ENCODE results near the gene SCAMP3. TPM values are rescaled to one million over a fixed set of nuclear protein-coding genes. Genes with fewer than 3 reads are reported as not detected.

SCAMP3 gene
- total and polyA plus RNA-seq, 4 donors = 14.9 to 47.0 (median 31.7) TPM

DNA sequence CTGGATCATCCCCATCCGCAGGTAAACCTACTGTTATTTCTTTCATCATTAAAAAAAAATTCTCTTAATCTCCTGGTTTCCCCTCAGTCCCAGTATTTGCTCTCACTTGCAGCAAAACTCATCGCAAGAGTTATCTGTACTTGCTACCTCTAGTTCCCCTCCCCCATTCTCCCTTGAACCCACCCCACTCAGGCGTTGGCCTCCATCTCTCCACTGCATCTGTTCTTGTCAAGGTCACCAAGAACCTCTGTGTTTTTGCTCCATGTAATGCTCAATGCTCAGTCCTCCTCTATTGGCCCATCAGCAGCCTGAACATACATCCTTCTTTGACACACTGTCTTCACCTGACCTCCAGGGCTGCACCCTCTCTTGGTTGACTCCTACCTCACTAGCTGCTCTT, 34.5 kb upstream of the SCAMP3 start (continued):
- TF ChIP-seq EGR1 (IDR thresholded peaks at IDR 0.05; ENCODE audit: low read depth in 2 of 2) (no peak), ZBTB33 (IDR thresholded peaks at IDR 0.05) (no peak), JUND (IDR thresholded peaks at IDR 0.05) (no peak), YY1 (IDR thresholded peaks at IDR 0.05) (no peak), RAD21 (IDR thresholded peaks at IDR 0.05) (no peak), TAF1 (conservative IDR thresholded peaks at IDR 0.05) (no peak)
- TF ChIP-seq, protein P1, sequence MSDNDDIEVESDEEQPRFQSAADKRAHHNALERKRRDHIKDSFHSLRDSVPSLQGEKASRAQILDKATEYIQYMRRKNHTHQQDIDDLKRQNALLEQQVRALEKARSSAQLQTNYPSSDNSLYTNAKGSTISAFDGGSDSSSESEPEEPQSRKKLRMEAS (IDR thresholded peaks at IDR 0.05) = no peak

GRCh38 chr1:155295942-155296267, 33.7 kb upstream of the SCAMP3 start:
- Histone ChIP-seq H3K36me3 (ENCODE audit: control insufficient read depth in 4 of 4, insufficient read depth in 3 of 4, low read depth in 1 of 4, low read length in 3 of 4) (peaks cover 0 to 42% (median 25%) of the 10 kb centered on the region in 4 donors), H3K27ac (ENCODE audit: low read depth in 1 of 2, low read length in 2 of 2) (no peak overlapping the region), H3K27me3 (ENCODE audit: control insufficient read depth in 4 of 4, insufficient read depth in 4 of 4, low read length in 3 of 4) (no peaks in the 10 kb centered on the region), H3K4me1 (ENCODE audit: control insufficient read depth in 4 of 4, insufficient read depth in 4 of 4, low read length in 3 of 4) (peaks cover 0 to 22% (median 9%) of the 10 kb centered on the region in 4 donors), H3K9me3 (ENCODE audit: control insufficient read depth in 4 of 4, low read length in 3 of 4) (no peaks in the 10 kb centered on the region), H3K4me3 (ENCODE audit: low read depth in 1 of 3, low read length in 3 of 3) (no peak overlapping the region), H3K9ac (ENCODE audit: low read depth in 1 of 2, low read length in 2 of 2) (no peak overlapping the region)
- TF ChIP-seq, protein P2, sequence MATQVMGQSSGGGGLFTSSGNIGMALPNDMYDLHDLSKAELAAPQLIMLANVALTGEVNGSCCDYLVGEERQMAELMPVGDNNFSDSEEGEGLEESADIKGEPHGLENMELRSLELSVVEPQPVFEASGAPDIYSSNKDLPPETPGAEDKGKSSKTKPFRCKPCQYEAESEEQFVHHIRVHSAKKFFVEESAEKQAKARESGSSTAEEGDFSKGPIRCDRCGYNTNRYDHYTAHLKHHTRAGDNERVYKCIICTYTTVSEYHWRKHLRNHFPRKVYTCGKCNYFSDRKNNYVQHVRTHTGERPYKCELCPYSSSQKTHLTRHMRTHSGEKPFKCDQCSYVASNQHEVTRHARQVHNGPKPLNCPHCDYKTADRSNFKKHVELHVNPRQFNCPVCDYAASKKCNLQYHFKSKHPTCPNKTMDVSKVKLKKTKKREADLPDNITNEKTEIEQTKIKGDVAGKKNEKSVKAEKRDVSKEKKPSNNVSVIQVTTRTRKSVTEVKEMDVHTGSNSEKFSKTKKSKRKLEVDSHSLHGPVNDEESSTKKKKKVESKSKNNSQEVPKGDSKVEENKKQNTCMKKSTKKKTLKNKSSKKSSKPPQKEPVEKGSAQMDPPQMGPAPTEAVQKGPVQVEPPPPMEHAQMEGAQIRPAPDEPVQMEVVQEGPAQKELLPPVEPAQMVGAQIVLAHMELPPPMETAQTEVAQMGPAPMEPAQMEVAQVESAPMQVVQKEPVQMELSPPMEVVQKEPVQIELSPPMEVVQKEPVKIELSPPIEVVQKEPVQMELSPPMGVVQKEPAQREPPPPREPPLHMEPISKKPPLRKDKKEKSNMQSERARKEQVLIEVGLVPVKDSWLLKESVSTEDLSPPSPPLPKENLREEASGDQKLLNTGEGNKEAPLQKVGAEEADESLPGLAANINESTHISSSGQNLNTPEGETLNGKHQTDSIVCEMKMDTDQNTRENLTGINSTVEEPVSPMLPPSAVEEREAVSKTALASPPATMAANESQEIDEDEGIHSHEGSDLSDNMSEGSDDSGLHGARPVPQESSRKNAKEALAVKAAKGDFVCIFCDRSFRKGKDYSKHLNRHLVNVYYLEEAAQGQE (IDR thresholded peaks at IDR 0.05) = no peak
- TF ChIP-seq, protein P3, sequence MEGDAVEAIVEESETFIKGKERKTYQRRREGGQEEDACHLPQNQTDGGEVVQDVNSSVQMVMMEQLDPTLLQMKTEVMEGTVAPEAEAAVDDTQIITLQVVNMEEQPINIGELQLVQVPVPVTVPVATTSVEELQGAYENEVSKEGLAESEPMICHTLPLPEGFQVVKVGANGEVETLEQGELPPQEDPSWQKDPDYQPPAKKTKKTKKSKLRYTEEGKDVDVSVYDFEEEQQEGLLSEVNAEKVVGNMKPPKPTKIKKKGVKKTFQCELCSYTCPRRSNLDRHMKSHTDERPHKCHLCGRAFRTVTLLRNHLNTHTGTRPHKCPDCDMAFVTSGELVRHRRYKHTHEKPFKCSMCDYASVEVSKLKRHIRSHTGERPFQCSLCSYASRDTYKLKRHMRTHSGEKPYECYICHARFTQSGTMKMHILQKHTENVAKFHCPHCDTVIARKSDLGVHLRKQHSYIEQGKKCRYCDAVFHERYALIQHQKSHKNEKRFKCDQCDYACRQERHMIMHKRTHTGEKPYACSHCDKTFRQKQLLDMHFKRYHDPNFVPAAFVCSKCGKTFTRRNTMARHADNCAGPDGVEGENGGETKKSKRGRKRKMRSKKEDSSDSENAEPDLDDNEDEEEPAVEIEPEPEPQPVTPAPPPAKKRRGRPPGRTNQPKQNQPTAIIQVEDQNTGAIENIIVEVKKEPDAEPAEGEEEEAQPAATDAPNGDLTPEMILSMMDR (IDR thresholded peaks at IDR 0.05; ENCODE audit: low read depth, low read length, missing input control) = no peak
- TF ChIP-seq EGR1 (IDR thresholded peaks at IDR 0.05; ENCODE audit: low read depth in 2 of 2) = no peak
- TF ChIP-seq, protein P4, sequence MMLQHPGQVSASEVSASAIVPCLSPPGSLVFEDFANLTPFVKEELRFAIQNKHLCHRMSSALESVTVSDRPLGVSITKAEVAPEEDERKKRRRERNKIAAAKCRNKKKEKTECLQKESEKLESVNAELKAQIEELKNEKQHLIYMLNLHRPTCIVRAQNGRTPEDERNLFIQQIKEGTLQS (IDR thresholded peaks at IDR 0.05) = no peak
- DNase-seq (ENCODE audit: low spot score) = no peak
- 94% methylated on average over 7 of the region's 7 CpGs for WGBS

DNA sequence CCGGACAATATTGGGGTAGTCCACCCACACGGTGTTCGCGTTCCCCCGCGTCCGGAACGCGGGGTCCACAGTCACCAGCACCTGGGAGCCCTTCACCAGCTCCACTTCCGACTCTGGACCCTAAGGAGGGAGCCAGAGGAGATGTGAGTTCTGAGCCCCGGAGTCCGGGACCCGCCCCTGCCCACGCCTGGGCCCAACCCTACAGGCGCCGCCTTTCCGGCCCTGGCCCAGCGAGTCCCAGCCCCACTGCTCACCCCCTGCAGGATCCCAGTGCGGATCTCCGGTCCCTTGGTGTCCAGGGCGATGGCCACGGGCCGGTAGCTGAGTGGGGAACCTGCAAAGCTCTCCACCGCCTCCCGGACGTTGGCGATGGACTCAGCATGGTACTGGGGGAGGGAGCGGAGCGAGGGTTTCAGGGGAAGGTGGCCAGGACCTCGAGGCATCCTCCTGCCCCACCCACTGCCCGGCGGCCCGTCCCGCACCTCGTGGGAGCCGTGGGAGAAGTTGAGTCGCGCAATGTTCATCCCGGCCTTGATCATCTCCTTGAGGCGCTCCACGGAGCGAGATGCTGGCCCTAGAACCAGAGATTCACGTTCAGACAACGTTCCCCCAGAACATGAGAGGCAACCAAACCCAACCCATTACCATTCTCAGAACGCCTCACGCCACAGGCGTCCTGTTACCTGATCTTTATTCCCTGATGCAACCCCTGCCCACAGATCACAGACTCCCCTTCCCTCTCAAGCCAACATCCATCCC, 33.2 kb upstream of the SCAMP3 start:
- H3K27me3 ChIP-seq (ENCODE audit: control insufficient read depth in 4 of 4, insufficient read depth in 4 of 4, low read length in 3 of 4) = no peaks in the 10 kb centered on the region
- no peak overlapping the region for H3K27ac ChIP-seq (ENCODE audit: low read depth in 1 of 2, low read length in 2 of 2)
- 62% methylated on average over 47 of the region's 47 CpGs for WGBS
- DNase-seq (ENCODE audit: low spot score) = no peak
- no peak for TF ChIP-seq FOXA1 (IDR thresholded peaks at IDR 0.05)
- TF ChIP-seq SP1 (IDR thresholded peaks at IDR 0.05) = no peak
- no peak for TF ChIP-seq FOXA2 (IDR thresholded peaks at IDR 0.05)
- TF ChIP-seq RXRA (IDR thresholded peaks at IDR 0.05) = no peak
- TF ChIP-seq RAD21 (IDR thresholded peaks at IDR 0.05) = no peak
- TF ChIP-seq, protein P1 (IDR thresholded peaks at IDR 0.05) = no peak
- H3K36me3 ChIP-seq (ENCODE audit: control insufficient read depth in 4 of 4, insufficient read depth in 3 of 4, low read depth in 1 of 4, low read length in 3 of 4) = peaks cover 0 to 45% (median 25%) of the 10 kb centered on the region in 4 donors
- H3K9me3 ChIP-seq (ENCODE audit: control insufficient read depth in 4 of 4, low read length in 3 of 4) = no peaks in the 10 kb centered on the region
- H3K4me3 ChIP-seq (ENCODE audit: low read depth in 1 of 3, low read length in 3 of 3) = no peak overlapping the region
- no peak overlapping the region for H3K9ac ChIP-seq (ENCODE audit: low read depth in 1 of 2, low read length in 2 of 2)
- peaks cover 0 to 21% (median 8%) of the 10 kb centered on the region in 4 donors for H3K4me1 ChIP-seq (ENCODE audit: control insufficient read depth in 4 of 4, insufficient read depth in 4 of 4, low read length in 3 of 4)
